ENCODE results near the gene SORBS2. TPM values are rescaled to one million over a fixed set of nuclear protein-coding genes. Genes with fewer than 3 reads are reported as not detected.

SORBS2 gene
- total RNA-seq, 1 experiment from 2014 or later, result 9.7 TPM

DNA sequence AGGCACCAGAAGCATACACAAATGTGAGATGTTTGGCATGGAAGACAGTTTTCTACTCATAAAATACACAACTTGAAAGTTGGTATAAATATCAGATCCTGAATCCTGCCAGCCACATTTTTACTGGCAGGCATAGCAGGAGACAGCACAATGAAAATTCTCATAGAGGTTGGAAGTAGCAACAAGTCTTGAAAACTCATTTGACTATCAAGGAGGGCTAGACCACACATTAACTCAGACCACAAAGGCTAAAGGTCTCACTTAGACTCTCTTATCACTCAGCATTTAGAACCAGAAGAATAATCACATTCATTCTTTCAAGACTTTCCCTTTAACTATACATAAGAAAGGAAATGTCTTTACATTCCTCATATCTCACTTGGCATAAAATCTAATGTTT, 56.5 kb downstream of the SORBS2 start:
- no peak overlapping the region for H2BK5ac ChIP-seq (ENCODE audit: insufficient read length, low read length)
- H3K79me1 ChIP-seq (ENCODE audit: insufficient read depth, low read depth, low read length, poor library complexity, severe bottlenecking), result no peaks in the 10 kb centered on the region
- peaks cover 0 to 21% (median 3%) of the 10 kb centered on the region in 3 experiments; a peak in 3 of 7 replicates for H3K36me3 Mint-ChIP-seq (ENCODE audit: insufficient read depth in 1 of 3, low read depth in 3 of 3)
- no peak overlapping the region for H2AFZ ChIP-seq (ENCODE audit: low read length)
- H4K5ac ChIP-seq (ENCODE audit: insufficient read length, low read depth, low read length), result no peak overlapping the region
- H3K4ac ChIP-seq (ENCODE audit: low read depth, low read length), result no peak overlapping the region
- no peak overlapping the region for H3K9ac ChIP-seq (ENCODE audit: extremely low read depth, insufficient read length, low read length)
- peaks cover 4% of the 10 kb centered on the region; the same call in 1 of the 2 replicates for H3K4me1 ChIP-seq (ENCODE audit: insufficient read depth, low read length)
- peaks cover 0 to 15% of the 10 kb centered on the region in 2 experiments; a peak in 2 of 4 replicates for H3K4me1 Mint-ChIP-seq
- H3T11ph ChIP-seq (ENCODE audit: low read length), result no peak overlapping the region
- no peak overlapping the region for H3K14ac ChIP-seq (ENCODE audit: insufficient read depth, low read length)
- H2BK120ac ChIP-seq (ENCODE audit: low read depth, low read length, poor library complexity, severe bottlenecking), result no peak overlapping the region
- no peaks in the 10 kb centered on the region for H4K20me1 ChIP-seq (ENCODE audit: control insufficient read depth, insufficient read depth, insufficient read length)
- H3K27me3 Mint-ChIP-seq (ENCODE audit: low read depth), result no peaks in the 10 kb centered on the region
- no peak overlapping the region for H2BK20ac ChIP-seq (ENCODE audit: low read depth, low read length, poor library complexity, severe bottlenecking)
- no peak overlapping the region for H3K4me3 Mint-ChIP-seq
- no peak overlapping the region for H2AK5ac ChIP-seq (ENCODE audit: insufficient read length, low read length)
- DNase-seq, result no peak
- H3K9me3 Mint-ChIP-seq, result peaks cover 0 to 2% of the 10 kb centered on the region in 2 experiments; a peak in 1 of 5 replicates
- H3K23me2 ChIP-seq (ENCODE audit: insufficient read length, low read depth, low read length, poor library complexity, severe bottlenecking), result no peaks in the 10 kb centered on the region
- no peak overlapping the region for H4K91ac ChIP-seq (ENCODE audit: insufficient read length, low read depth, low read length)
- H3K27ac ChIP-seq (ENCODE audit: insufficient read length, low read depth, low read length), result no peak overlapping the region
- TF ChIP-seq, protein P1, sequence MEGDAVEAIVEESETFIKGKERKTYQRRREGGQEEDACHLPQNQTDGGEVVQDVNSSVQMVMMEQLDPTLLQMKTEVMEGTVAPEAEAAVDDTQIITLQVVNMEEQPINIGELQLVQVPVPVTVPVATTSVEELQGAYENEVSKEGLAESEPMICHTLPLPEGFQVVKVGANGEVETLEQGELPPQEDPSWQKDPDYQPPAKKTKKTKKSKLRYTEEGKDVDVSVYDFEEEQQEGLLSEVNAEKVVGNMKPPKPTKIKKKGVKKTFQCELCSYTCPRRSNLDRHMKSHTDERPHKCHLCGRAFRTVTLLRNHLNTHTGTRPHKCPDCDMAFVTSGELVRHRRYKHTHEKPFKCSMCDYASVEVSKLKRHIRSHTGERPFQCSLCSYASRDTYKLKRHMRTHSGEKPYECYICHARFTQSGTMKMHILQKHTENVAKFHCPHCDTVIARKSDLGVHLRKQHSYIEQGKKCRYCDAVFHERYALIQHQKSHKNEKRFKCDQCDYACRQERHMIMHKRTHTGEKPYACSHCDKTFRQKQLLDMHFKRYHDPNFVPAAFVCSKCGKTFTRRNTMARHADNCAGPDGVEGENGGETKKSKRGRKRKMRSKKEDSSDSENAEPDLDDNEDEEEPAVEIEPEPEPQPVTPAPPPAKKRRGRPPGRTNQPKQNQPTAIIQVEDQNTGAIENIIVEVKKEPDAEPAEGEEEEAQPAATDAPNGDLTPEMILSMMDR (conservative IDR thresholded peaks at IDR 0.05), result no peak
- H3K56ac ChIP-seq (ENCODE audit: insufficient read length, low read depth, low read length), result no peak overlapping the region
- H3K79me2 ChIP-seq (ENCODE audit: insufficient read depth, low read length), result no peaks in the 10 kb centered on the region
- no peak overlapping the region for H3K23ac ChIP-seq (ENCODE audit: insufficient read length, low read depth, low read length)
- no peak overlapping the region for H2BK15ac ChIP-seq (ENCODE audit: low read depth, low read length)
- no peak overlapping the region for H3K4me2 ChIP-seq (ENCODE audit: insufficient read depth, insufficient read length, low read length)
- no peaks in the 10 kb centered on the region for H3K9me3 ChIP-seq (ENCODE audit: control insufficient read depth, low read depth, low read length)
- H2BK12ac ChIP-seq (ENCODE audit: insufficient read length, low read depth, low read length), result no peak overlapping the region
- no peaks in the 10 kb centered on the region for H3K27me3 ChIP-seq (ENCODE audit: insufficient read depth, low read length)
- no peak overlapping the region for H3K27ac Mint-ChIP-seq
- H3K18ac ChIP-seq (ENCODE audit: insufficient read length, low read depth, low read length), result no peak overlapping the region
- H4K8ac ChIP-seq (replicated peaks; ENCODE audit: insufficient read length, low read depth, low read length), result no peak overlapping the region
